T-helper 2 cell treated with Interferon-gamma antibody and Interleukin-4, amounts not matched to agents 5 μg/mL and 100 μg/mL, for 36 hours (primary cell): ENCODE data around the gene PHC2.
"Not testable (repeated sequence)": the region's sequence is repeated elsewhere in the genome, so short reads cannot be mapped to it uniquely, and the experiment has no call there.

Source experiments
- DNase-seq: peaks from one replicate; pipeline ENCODE4 v3.0.0; 2021; ENCODE audit warnings: low spot score
- H3K27ac Mint-ChIP-seq: one replicate; pipeline ENCODE4 v1.8.0; 2021; ENCODE audit warnings: mild to moderate bottlenecking, mixed read lengths
- H3K27me3 Mint-ChIP-seq: one replicate; pipeline ENCODE4 v1.8.0; 2021; ENCODE audit warnings: low read depth, mixed read lengths
- H3K36me3 Mint-ChIP-seq: one replicate; pipeline ENCODE4 v1.8.0; 2021; ENCODE audit warnings: low read depth, mixed read lengths
- H3K4me1 Mint-ChIP-seq: one replicate; pipeline ENCODE4 v1.8.0; 2021; ENCODE audit warnings: low read depth, mixed read lengths
- H3K4me3 Mint-ChIP-seq: one replicate; pipeline ENCODE4 v1.8.0; 2022; ENCODE audit warnings: mild to moderate bottlenecking, moderate library complexity, mixed read lengths
- H3K9me3 Mint-ChIP-seq: one replicate; pipeline ENCODE4 v1.8.0; 2021; ENCODE audit warnings: mixed read lengths

PHC2 gene

DNA sequence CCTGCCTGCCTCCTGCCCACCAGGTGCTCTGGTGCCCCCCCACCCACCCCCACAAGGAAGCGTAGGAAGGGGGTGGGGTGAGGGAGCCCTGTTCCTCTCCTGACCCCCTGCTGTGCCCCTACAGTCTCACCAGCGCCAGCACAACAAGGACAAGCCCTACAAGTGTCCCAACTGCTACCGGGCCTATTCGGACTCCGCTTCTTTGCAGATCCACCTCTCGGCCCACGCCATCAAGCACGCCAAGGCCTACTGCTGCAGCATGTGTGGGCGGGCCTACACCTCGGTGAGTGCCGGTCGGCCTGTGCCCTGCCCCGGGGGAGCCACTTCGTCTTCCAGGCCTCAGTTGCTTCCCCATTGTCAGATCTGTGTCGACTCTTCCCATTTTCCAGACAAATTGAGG is 135.9 kb downstream of the PHC2 start:
- H3K4me1 Mint-ChIP-seq = peaks cover 15% of the 10 kb centered on the region
- H3K36me3 Mint-ChIP-seq = peaks cover 26% of the 10 kb centered on the region
- no peak overlapping the region for H3K27ac Mint-ChIP-seq
- H3K9me3 Mint-ChIP-seq = no peaks in the 10 kb centered on the region
- no peaks in the 10 kb centered on the region for H3K27me3 Mint-ChIP-seq
- no peak for DNase-seq
- H3K4me3 Mint-ChIP-seq = no peak overlapping the region

DNA sequence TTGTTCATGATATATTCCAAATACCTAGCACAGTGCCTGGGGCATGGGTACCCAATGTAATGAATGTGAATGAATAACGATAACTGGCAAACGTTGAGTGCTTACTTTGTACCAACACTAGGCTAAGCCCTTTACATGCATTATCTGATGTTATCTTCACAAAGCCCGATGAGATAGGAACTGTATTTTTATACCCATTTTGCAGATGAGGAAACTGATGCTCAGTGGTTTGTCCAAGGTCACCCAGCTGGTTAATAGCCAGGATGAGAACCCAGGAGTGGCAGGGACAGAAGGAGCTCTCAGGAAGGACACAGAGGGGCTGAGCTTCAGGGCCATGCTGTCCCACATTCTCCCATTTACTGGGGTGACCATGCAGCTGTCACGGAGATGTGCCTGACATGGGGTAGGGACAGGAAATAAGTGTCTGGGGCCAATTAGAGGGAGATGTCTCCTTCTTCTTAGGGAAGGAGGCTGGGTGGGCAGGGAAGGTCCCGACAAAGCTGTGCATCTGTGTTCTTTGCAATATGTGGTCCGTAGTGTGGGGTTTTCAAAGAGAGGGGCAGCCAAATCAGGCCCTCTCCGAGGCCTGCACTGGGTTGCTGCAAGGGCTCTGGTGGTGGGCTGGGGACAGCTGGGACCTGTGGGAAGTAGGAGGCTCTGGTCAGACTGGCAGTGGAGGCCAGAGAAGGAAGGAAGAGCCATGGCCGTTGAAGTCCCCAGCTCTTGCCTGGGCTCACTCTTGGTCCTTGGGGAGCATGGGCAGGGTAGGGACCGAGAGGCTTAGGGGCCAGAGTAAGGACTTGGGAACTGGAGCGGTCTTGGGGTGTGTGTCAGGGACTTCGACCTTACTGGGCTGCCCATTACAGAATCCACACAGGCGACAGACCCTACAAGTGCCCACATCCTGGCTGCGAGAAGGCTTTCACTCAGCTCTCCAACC is 136.6 kb downstream of the PHC2 start:
- Mint-ChIP-seq H3K4me1 (peaks cover 15% of the 10 kb centered on the region), H3K9me3 (no peaks in the 10 kb centered on the region), H3K36me3 (peaks cover 30% of the 10 kb centered on the region), H3K27ac (no peak overlapping the region), H3K4me3 (no peak overlapping the region), H3K27me3 (no peaks in the 10 kb centered on the region)
- DNase-seq = no peak

DNA sequence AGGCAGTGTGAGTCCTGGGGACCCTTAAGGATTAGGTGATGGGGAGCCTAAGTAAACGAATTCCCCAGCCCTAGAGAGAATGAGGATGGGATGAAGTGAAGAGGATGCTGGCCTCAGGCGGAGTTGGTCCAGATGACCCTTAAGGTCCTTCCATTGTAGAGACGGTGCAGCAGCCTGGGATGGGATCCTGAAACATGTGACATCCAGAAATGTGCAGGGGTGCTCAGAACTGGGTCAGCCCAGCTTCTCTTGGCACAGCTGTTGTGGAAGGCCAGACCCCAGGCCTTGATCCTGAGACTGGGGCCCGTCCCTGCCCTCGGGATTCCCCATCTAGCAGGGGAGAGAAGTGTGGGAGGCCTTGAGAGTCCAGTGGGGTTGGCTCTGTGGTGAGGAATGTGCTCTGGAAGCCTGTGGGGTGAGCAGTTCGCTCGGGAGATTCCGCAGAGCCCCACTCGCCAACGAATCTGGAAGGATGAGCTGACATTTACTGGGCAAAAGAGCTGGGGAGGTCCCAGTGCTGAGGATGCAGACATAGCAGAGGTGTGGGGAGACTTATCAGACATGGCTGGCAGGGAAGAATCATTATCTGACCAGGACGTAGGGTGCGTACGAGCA is 138.1 kb downstream of the PHC2 start:
- no peak for DNase-seq
- Mint-ChIP-seq H3K4me1 (peaks cover 7% of the 10 kb centered on the region), H3K27ac (no peak overlapping the region), H3K9me3 (no peaks in the 10 kb centered on the region), H3K4me3 (no peak overlapping the region), H3K27me3 (no peaks in the 10 kb centered on the region), H3K36me3 (peaks cover 34% of the 10 kb centered on the region)

DNA sequence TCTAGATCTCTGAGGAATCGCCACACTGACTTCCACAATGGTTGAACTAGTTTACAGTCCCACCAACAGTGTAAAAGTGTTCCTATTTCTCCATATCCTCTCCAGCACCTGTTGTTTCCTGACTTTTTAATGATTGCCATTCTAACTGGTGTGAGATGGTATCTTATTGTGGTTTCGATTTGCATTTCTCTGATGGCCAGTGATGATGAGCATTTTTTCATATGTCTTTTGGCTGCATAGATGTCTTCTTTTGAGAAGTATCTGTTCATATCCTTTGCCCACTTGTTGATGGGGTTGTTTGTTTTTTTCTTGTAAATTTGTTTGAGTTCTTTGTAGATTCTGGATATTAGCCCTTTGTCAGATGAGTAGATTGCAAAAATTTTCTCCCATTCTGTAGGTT is 140.3 kb downstream of the PHC2 start:
- H3K27me3 Mint-ChIP-seq, H3K4me3 Mint-ChIP-seq, H3K9me3 Mint-ChIP-seq, H3K27ac Mint-ChIP-seq, DNase-seq, H3K4me1 Mint-ChIP-seq: not testable (repeated sequence)
- peaks cover 30% of the 10 kb centered on the region for H3K36me3 Mint-ChIP-seq

DNA sequence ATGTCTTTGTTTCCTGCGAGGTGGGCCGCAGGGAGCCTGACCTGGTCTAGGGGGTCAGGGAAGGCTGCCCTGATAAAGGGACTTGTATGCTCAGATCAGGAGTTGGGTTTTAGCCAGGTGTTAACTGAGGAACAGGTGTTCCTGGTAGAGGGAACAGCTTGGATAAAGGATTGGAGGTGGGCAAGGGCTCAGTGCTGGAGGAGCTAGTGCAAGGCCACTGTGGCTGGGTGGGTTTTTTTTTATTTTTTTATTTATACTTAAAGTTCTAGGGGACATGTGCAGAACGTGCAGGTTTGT is 141.1 kb downstream of the PHC2 start:
- no peak overlapping the region for H3K27ac Mint-ChIP-seq
- H3K27me3 Mint-ChIP-seq = no peaks in the 10 kb centered on the region
- no peak overlapping the region for H3K4me3 Mint-ChIP-seq
- peaks cover 25% of the 10 kb centered on the region for H3K36me3 Mint-ChIP-seq
- no peak for DNase-seq
- H3K4me1 Mint-ChIP-seq = peaks cover 2% of the 10 kb centered on the region
- H3K9me3 Mint-ChIP-seq = no peaks in the 10 kb centered on the region

GRCh38 chr1:33288976-33289857 is 141.7 kb downstream of the PHC2 start:
- Mint-ChIP-seq H3K9me3 (no peaks in the 10 kb centered on the region), H3K4me3 (no peak overlapping the region), H3K27me3 (no peaks in the 10 kb centered on the region), H3K4me1 (peaks cover 2% of the 10 kb centered on the region), H3K36me3 (peaks cover 28% of the 10 kb centered on the region), H3K27ac (no peak overlapping the region)
- no peak for DNase-seq

GRCh38 chr1:33287317-33287716 is 143.6 kb downstream of the PHC2 start:
- Mint-ChIP-seq H3K4me3 (no peak overlapping the region), H3K4me1 (peaks cover 2% of the 10 kb centered on the region), H3K9me3 (no peaks in the 10 kb centered on the region), H3K36me3 (peaks cover 33% of the 10 kb centered on the region), H3K27ac (no peak overlapping the region), H3K27me3 (no peaks in the 10 kb centered on the region)
- no peak for DNase-seq

GRCh38 chr1:33286451-33287185 is 144.3 kb downstream of the PHC2 start:
- Mint-ChIP-seq H3K4me1 (peaks cover 2% of the 10 kb centered on the region), H3K27me3 (no peaks in the 10 kb centered on the region), H3K27ac (no peak overlapping the region), H3K4me3 (no peak overlapping the region), H3K36me3 (peaks cover 38% of the 10 kb centered on the region), H3K9me3 (no peaks in the 10 kb centered on the region)
- no peak for DNase-seq

DNA sequence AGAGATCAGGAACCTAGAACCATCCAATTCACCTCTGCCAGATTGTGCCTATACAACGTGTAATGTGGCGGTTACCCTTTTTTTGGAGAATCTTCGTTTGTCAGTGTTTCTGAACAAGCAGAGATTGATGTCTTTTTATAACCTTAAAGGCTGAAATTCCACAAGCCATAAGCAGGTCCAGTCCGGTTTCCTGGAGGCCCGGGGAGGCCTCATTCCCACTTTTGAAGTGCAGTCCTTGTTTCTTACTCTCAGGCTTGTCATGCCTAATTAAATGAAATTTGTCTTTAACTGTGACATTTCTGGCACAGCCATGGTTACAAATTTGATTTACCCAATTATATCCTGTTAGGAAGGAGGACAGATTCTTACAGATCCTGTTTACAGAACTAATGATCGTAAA is 146.8 kb downstream of the PHC2 start:
- H3K27me3 Mint-ChIP-seq = no peaks in the 10 kb centered on the region
- no peak for DNase-seq
- peaks cover 2% of the 10 kb centered on the region for H3K4me1 Mint-ChIP-seq
- peaks cover 36% of the 10 kb centered on the region for H3K36me3 Mint-ChIP-seq
- H3K27ac Mint-ChIP-seq = no peak overlapping the region
- no peaks in the 10 kb centered on the region for H3K9me3 Mint-ChIP-seq
- H3K4me3 Mint-ChIP-seq = no peak overlapping the region

GRCh38 chr1:33282791-33283190 is 148.1 kb downstream of the PHC2 start:
- no peaks in the 10 kb centered on the region for H3K27me3 Mint-ChIP-seq

GRCh38 chr1:33281554-33282303 is 149.2 kb downstream of the PHC2 start:
- no peak overlapping the region for H3K4me3 Mint-ChIP-seq
- H3K4me1 Mint-ChIP-seq = peaks cover under 1% of the 10 kb centered on the region
- no peaks in the 10 kb centered on the region for H3K27me3 Mint-ChIP-seq
- DNase-seq = no peak
- H3K27ac Mint-ChIP-seq = no peak overlapping the region
- no peaks in the 10 kb centered on the region for H3K9me3 Mint-ChIP-seq
- peaks cover 34% of the 10 kb centered on the region for H3K36me3 Mint-ChIP-seq

More at GRCh38 chr1:33282791-33283190, 148.1 kb downstream of the PHC2 start:
- Mint-ChIP-seq H3K4me1 (peaks cover 2% of the 10 kb centered on the region), H3K36me3 (peaks cover 31% of the 10 kb centered on the region), H3K4me3 (no peak overlapping the region), H3K9me3 (no peaks in the 10 kb centered on the region), H3K27ac (no peak overlapping the region)
- DNase-seq = no peak

DNA sequence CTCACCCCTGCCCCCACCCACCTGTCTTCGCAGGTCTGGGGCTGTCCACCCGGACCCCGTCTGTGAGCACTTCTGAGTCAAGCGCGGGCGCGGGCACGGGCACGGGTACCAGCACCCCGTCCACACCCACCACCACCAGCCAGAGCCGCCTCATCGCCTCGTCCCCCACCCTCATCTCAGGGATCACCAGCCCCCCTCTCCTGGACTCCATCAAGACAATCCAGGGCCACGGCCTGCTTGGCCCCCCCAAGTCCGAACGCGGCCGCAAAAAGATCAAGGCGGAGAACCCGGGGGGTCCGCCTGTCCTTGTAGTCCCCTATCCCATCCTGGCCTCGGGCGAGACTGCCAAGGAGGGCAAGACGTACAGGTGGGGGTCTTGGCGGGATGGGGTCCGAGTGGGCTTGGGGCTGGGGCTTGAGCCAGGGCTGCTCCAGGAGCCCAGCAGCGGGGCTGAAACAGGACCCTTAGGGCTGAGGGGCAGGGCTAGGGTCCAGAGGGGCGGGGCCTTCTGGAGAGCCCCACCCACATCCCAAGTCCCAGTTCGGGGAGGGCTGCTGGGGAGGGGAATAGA is 150.7 kb downstream of the PHC2 start:
- Mint-ChIP-seq H3K27me3 (no peaks in the 10 kb centered on the region), H3K36me3 (peaks cover 33% of the 10 kb centered on the region), H3K9me3 (no peaks in the 10 kb centered on the region), H3K4me3 (no peak overlapping the region), H3K27ac (no peak overlapping the region), H3K4me1 (no peaks in the 10 kb centered on the region)
- no peak for DNase-seq
